Effector CD4-positive, alpha-beta T cell (primary cell): ENCODE measurements around the gene GRM2.
A peak's percentile ranks its signal among the peaks of the same experiment; 100 is the strongest.

Source experiments
- DNase-seq: peaks from one replicate; pipeline ENCODE4 v3.0.0-alpha.2; 2020

Gene GRM2

GRCh38 chr3:51680663-51681230 lies 26.1 kb upstream of the GRM2 start:
- DNase-seq = no peak

GRCh38 chr3:51681453-51681852 lies 25.4 kb upstream of the GRM2 start:
- peak; percentile 26 for DNase-seq

GRCh38 chr3:51682079-51682478 lies 24.8 kb upstream of the GRM2 start:
- peak; percentile 65 for DNase-seq

- no peak for DNase-seq
These were observed 24.3 kb upstream of the GRM2 start for GRCh38 chr3:51682526-51682925.

- no peak for DNase-seq
These were observed 23.3 kb upstream of the GRM2 start for GRCh38 chr3:51683566-51683965.

GRCh38 chr3:51684971-51685751 lies 21.7 kb upstream of the GRM2 start:
- DNase-seq = no peak

GRCh38 chr3:51686056-51686455 lies 20.8 kb upstream of the GRM2 start:
- no peak for DNase-seq

GRCh38 chr3:51686512-51687215 lies 20.2 kb upstream of the GRM2 start:
- peak; percentile 70 for DNase-seq

- no peak for DNase-seq
These were observed 19.2 kb upstream of the GRM2 start for GRCh38 chr3:51687431-51688205.

GRCh38 chr3:51688206-51688600 lies 18.7 kb upstream of the GRM2 start:
- DNase-seq = no peak

GRCh38 chr3:51691021-51691420 lies 15.8 kb upstream of the GRM2 start:
- no peak for DNase-seq

GRCh38 chr3:51691949-51692348 lies 14.9 kb upstream of the GRM2 start:
- DNase-seq = no peak

- no peak for DNase-seq
These were observed 13.9 kb upstream of the GRM2 start for GRCh38 chr3:51692980-51693395.

GRCh38 chr3:51696954-51697353 lies 9.9 kb upstream of the GRM2 start:
- DNase-seq = no peak

GRCh38 chr3:51698209-51698608 lies 8.7 kb upstream of the GRM2 start:
- no peak for DNase-seq

- no peak for DNase-seq
These were observed 6.5 kb upstream of the GRM2 start for GRCh38 chr3:51700403-51700802.

- no peak for DNase-seq
These were observed 4.7 kb upstream of the GRM2 start for GRCh38 chr3:51702156-51702555.

GRCh38 chr3:51703068-51703760 lies 3.7 kb upstream of the GRM2 start:
- no peak for DNase-seq

- no peak for DNase-seq
These were observed 2.9 kb upstream of the GRM2 start for GRCh38 chr3:51703761-51704510.

- DNase-seq = no peak
These were observed 2.3 kb upstream of the GRM2 start for GRCh38 chr3:51704511-51704950.

- DNase-seq = no peak
These were observed 1.4 kb upstream of the GRM2 start for GRCh38 chr3:51705276-51706020.
